ENCODE measurements around the gene PROM2.
"Not testable (repeated sequence)": the region's sequence is repeated elsewhere in the genome, so short reads cannot be mapped to it uniquely, and the experiment has no call there.

Gene PROM2

GRCh38 chr2:95234816-95235215, 39.4 kb upstream of the PROM2 start:
- DNase-seq = no peak
- in situ Hi-C loops (cut with HindIII; ENCODE audit: low pct_ligation_motif_present, low sequenced_read_pairs) = no loop called here

DNA sequence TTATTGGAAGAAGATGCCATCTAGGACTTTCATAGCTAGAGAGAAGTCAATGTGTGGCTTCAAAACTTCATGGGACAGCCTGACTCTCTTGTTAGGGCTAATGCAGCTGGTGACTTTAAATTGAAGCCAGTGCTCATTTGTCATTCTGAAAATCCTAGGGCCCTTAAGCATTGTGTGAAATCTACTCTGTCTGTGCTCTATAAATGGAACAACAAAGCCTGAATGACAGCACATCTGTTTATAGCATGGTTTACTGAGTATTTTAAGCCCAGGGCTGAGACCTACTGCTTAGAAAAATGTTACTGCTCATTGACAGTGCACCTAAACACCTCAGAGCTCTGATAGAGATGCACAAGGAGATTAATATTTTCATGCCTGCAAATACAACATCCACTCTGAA, 36.1 kb upstream of the PROM2 start:
- no peak for DNase-seq
- TF ChIP-seq, protein P1, sequence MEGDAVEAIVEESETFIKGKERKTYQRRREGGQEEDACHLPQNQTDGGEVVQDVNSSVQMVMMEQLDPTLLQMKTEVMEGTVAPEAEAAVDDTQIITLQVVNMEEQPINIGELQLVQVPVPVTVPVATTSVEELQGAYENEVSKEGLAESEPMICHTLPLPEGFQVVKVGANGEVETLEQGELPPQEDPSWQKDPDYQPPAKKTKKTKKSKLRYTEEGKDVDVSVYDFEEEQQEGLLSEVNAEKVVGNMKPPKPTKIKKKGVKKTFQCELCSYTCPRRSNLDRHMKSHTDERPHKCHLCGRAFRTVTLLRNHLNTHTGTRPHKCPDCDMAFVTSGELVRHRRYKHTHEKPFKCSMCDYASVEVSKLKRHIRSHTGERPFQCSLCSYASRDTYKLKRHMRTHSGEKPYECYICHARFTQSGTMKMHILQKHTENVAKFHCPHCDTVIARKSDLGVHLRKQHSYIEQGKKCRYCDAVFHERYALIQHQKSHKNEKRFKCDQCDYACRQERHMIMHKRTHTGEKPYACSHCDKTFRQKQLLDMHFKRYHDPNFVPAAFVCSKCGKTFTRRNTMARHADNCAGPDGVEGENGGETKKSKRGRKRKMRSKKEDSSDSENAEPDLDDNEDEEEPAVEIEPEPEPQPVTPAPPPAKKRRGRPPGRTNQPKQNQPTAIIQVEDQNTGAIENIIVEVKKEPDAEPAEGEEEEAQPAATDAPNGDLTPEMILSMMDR (IDR thresholded peaks at IDR 0.05; ENCODE audit: low read depth, low read length, missing control alignments) = no peak

More at GRCh38 chr2:95234816-95235215, 39.4 kb upstream of the PROM2 start:
- TF ChIP-seq, protein P1 (IDR thresholded peaks at IDR 0.05; ENCODE audit: low read depth, low read length, missing control alignments) = no peak
- no peak overlapping the region for H3K4me3 ChIP-seq (ENCODE audit: low read depth, low read length)
- no peak overlapping the region for H3K27ac ChIP-seq
- H3K27me3 ChIP-seq (replicated peaks) = no peaks in the 10 kb centered on the region
- no peaks in the 10 kb centered on the region for H3K36me3 ChIP-seq (replicated peaks)

DNA sequence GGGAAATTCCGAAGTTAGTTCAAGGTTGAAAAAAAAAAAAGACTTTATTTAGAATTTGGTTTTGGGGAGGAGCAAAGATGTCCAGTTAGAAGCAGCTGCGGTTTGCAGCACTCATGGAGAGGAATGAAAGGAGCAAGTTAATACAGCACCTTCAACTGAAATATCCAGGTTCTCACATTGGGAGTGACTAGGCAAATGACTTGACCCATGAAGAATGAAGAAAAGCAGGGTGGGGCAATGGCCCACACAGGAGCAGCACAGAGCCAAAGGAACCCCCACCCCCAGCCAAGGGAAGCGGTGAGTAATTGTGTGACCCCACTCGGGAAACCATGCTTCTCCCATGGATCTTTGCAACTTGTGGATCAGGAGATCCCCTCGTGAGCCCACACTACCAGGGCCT, 34.2 kb upstream of the PROM2 start:
- Histone ChIP-seq H3K27me3 (replicated peaks) (no peaks in the 10 kb centered on the region), H3K36me3 (replicated peaks) (no peaks in the 10 kb centered on the region), H3K4me3 (ENCODE audit: low read depth, low read length) (no peak overlapping the region), H3K27ac (no peak overlapping the region)
- DNase-seq = no peak
- TF ChIP-seq, protein P1 (IDR thresholded peaks at IDR 0.05; ENCODE audit: low read depth, low read length, missing control alignments) = no peak
- in situ Hi-C loops (cut with HindIII; ENCODE audit: low pct_ligation_motif_present, low sequenced_read_pairs) = no loop called here

More for the DNA sequence above, 36.1 kb upstream of the PROM2 start:
- Histone ChIP-seq H3K4me3 (ENCODE audit: low read depth, low read length) (no peak overlapping the region), H3K27me3 (replicated peaks) (no peaks in the 10 kb centered on the region), H3K36me3 (replicated peaks) (no peaks in the 10 kb centered on the region), H3K27ac (no peak overlapping the region)
- in situ Hi-C loops (cut with HindIII; ENCODE audit: low pct_ligation_motif_present, low sequenced_read_pairs) = no loop called here

GRCh38 chr2:95240556-95240955, 33.7 kb upstream of the PROM2 start:
- in situ Hi-C loops (cut with HindIII; ENCODE audit: low pct_ligation_motif_present, low sequenced_read_pairs) = no loop called here
- DNase-seq = no peak
- no peak overlapping the region for H3K27ac ChIP-seq
- TF ChIP-seq, protein P1 (IDR thresholded peaks at IDR 0.05; ENCODE audit: low read depth, low read length, missing control alignments) = no peak
- H3K27me3 ChIP-seq (replicated peaks) = no peaks in the 10 kb centered on the region
- no peaks in the 10 kb centered on the region for H3K36me3 ChIP-seq (replicated peaks)
- no peak overlapping the region for H3K4me3 ChIP-seq (ENCODE audit: low read depth, low read length)

- H3K27ac ChIP-seq; DNase-seq; H3K4me3 ChIP-seq (ENCODE audit: low read depth, low read length); H3K27me3 ChIP-seq (replicated peaks); in situ Hi-C loops (cut with HindIII; ENCODE audit: low pct_ligation_motif_present, low sequenced_read_pairs); H3K36me3 ChIP-seq (replicated peaks): not testable (repeated sequence)
Measured at GRCh38 chr2:95242084-95242483, 32.2 kb upstream of the PROM2 start.

DNA sequence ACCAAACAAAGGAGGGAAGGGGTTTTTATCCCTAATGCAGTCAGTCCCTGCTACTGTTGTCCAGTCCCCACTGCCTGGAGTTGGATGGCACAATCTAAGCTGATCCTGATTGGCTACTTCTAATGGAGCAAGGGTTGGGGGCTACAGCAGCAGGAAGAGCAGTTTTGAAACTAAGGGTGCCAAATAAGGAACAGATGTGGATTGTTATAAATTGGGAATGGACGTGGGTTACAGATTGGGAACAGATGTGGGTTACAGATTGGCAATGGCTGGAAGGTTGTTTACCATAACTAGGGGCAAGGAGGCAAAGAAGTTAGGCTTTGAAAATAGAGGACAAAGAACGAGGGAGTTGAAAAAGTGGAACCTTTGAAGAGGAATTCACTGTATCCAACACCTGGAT, 16.0 kb upstream of the PROM2 start:
- no peak overlapping the region for H3K4me3 ChIP-seq (ENCODE audit: low read depth, low read length)
- DNase-seq = no peak
- H3K27ac ChIP-seq = no peak overlapping the region
- no peaks in the 10 kb centered on the region for H3K36me3 ChIP-seq (replicated peaks)
- H3K27me3 ChIP-seq (replicated peaks) = no peaks in the 10 kb centered on the region
- TF ChIP-seq, protein P1 (IDR thresholded peaks at IDR 0.05; ENCODE audit: low read depth, low read length, missing control alignments) = no peak
- in situ Hi-C loops (cut with HindIII; ENCODE audit: low pct_ligation_motif_present, low sequenced_read_pairs) = no loop called here
